ENCODE data around the gene OSBPL7. TPM values are rescaled to one million over a fixed set of nuclear protein-coding genes. Genes with fewer than 3 reads are reported as not detected.

Gene OSBPL7
- 3.6 and 11.4 TPM in 2 replicates for total RNA-seq (2014; rRNA removed; shearing (Covaris generic); ENCODE audit: low replicate concordance)

- Histone ChIP-seq H3K27me3 (no peaks in the 10 kb centered on the region), H3K9me3 (no peaks in the 10 kb centered on the region), H3K36me3 (peaks cover 28% of the 10 kb centered on the region), H3K4me3 (peak within 1 kb of the TSS; percentile 56)
- DNase-seq: peak; percentile 91
Measured at GRCh38 chr17:47821424-47822391, at the start of gene OSBPL7. TSS of gene OSBPL7 (minus strand) at chr17:47821794. CDS start at chr17:47820278, 1,516 bp downstream.

- Histone ChIP-seq H3K4me3 (no peak overlapping the region), H3K27me3 (no peaks in the 10 kb centered on the region), H3K9me3 (no peaks in the 10 kb centered on the region), H3K36me3 (no peaks in the 10 kb centered on the region)
- DNase-seq: no peak
Measured at GRCh38 chr17:47871048-47871447, 49.5 kb upstream of the OSBPL7 start.

- Histone ChIP-seq H3K36me3 (no peaks in the 10 kb centered on the region), H3K27me3 (no peaks in the 10 kb centered on the region), H3K9me3 (no peaks in the 10 kb centered on the region), H3K4me3 (no peak overlapping the region)
- no peak for DNase-seq
Measured at GRCh38 chr17:47870056-47870455, 48.5 kb upstream of the OSBPL7 start.

GRCh38 chr17:47869114-47869513 is 47.5 kb upstream of the OSBPL7 start:
- Histone ChIP-seq H3K9me3 (no peaks in the 10 kb centered on the region), H3K27me3 (no peaks in the 10 kb centered on the region)
- DNase-seq: no peak

GRCh38 chr17:47867813-47868533 is 46.4 kb upstream of the OSBPL7 start:
- Histone ChIP-seq H3K36me3 (no peaks in the 10 kb centered on the region), H3K4me3 (no peak overlapping the region), H3K9me3 (peaks cover 3% of the 10 kb centered on the region), H3K27me3 (no peaks in the 10 kb centered on the region)
- DNase-seq: no peak

More at GRCh38 chr17:47869114-47869513, 47.5 kb upstream of the OSBPL7 start:
- no peaks in the 10 kb centered on the region for H3K36me3 ChIP-seq
- H3K4me3 ChIP-seq: no peak overlapping the region

GRCh38 chr17:47866941-47867340 is 45.3 kb upstream of the OSBPL7 start:
- Histone ChIP-seq H3K4me3 (no peak overlapping the region), H3K9me3 (peaks cover 3% of the 10 kb centered on the region), H3K27me3 (no peaks in the 10 kb centered on the region), H3K36me3 (no peaks in the 10 kb centered on the region)
- no peak for DNase-seq

- DNase-seq: peak; percentile 23
- Histone ChIP-seq H3K4me3 (no peak overlapping the region), H3K9me3 (peaks cover 3% of the 10 kb centered on the region), H3K36me3 (no peaks in the 10 kb centered on the region), H3K27me3 (no peaks in the 10 kb centered on the region)
Measured at GRCh38 chr17:47864791-47865216, 43.2 kb upstream of the OSBPL7 start.

- H3K36me3 ChIP-seq: no peaks in the 10 kb centered on the region
- H3K9me3 ChIP-seq: peaks cover 3% of the 10 kb centered on the region
- H3K4me3 ChIP-seq: no peak overlapping the region
- no peaks in the 10 kb centered on the region for H3K27me3 ChIP-seq
- DNase-seq: peak; percentile 89
Measured at GRCh38 chr17:47862621-47863440, 41.2 kb upstream of the OSBPL7 start.

- Histone ChIP-seq H3K27me3 (no peaks in the 10 kb centered on the region), H3K4me3 (no peak overlapping the region), H3K9me3 (peaks cover 3% of the 10 kb centered on the region), H3K36me3 (no peaks in the 10 kb centered on the region)
- DNase-seq: no peak
Measured at GRCh38 chr17:47860386-47860785, 38.8 kb upstream of the OSBPL7 start.

- no peaks in the 10 kb centered on the region for H3K9me3 ChIP-seq
- H3K4me3 ChIP-seq: no peak overlapping the region
- H3K36me3 ChIP-seq: no peaks in the 10 kb centered on the region
- no peak for DNase-seq
- peaks cover 16% of the 10 kb centered on the region for H3K27me3 ChIP-seq
Measured at GRCh38 chr17:47857551-47858455, 36.2 kb upstream of the OSBPL7 start.

GRCh38 chr17:47856830-47857229 is 35.2 kb upstream of the OSBPL7 start:
- peaks cover 22% of the 10 kb centered on the region for H3K27me3 ChIP-seq
- H3K9me3 ChIP-seq: no peaks in the 10 kb centered on the region
- H3K4me3 ChIP-seq: no peak overlapping the region
- H3K36me3 ChIP-seq: no peaks in the 10 kb centered on the region
- DNase-seq: no peak

GRCh38 chr17:47855737-47856136 is 34.1 kb upstream of the OSBPL7 start:
- DNase-seq: no peak
- H3K36me3 ChIP-seq: no peaks in the 10 kb centered on the region
- H3K9me3 ChIP-seq: no peaks in the 10 kb centered on the region
- H3K27me3 ChIP-seq: peaks cover 22% of the 10 kb centered on the region
- H3K4me3 ChIP-seq: no peak overlapping the region

GRCh38 chr17:47853616-47854015 is 32.0 kb upstream of the OSBPL7 start:
- no peak for DNase-seq
- no peak overlapping the region for H3K4me3 ChIP-seq
- no peaks in the 10 kb centered on the region for H3K9me3 ChIP-seq
- peaks cover 22% of the 10 kb centered on the region for H3K27me3 ChIP-seq
- H3K36me3 ChIP-seq: no peaks in the 10 kb centered on the region

GRCh38 chr17:47852113-47852949 is 30.7 kb upstream of the OSBPL7 start:
- H3K4me3 ChIP-seq: no peak overlapping the region
- H3K9me3 ChIP-seq: no peaks in the 10 kb centered on the region
- DNase-seq: no peak
- no peaks in the 10 kb centered on the region for H3K36me3 ChIP-seq
- peaks cover 22% of the 10 kb centered on the region for H3K27me3 ChIP-seq

- no peaks in the 10 kb centered on the region for H3K9me3 ChIP-seq
- H3K27me3 ChIP-seq: peaks cover 22% of the 10 kb centered on the region
- no peak overlapping the region for H3K4me3 ChIP-seq
- H3K36me3 ChIP-seq: no peaks in the 10 kb centered on the region
- no peak for DNase-seq
Measured at GRCh38 chr17:47851764-47852112, 30.1 kb upstream of the OSBPL7 start.
